Fibroblast of villous mesenchyme (primary cell): ENCODE results near the gene AP1S1. TPM values are rescaled to one million over a fixed set of nuclear protein-coding genes. Genes with fewer than 3 reads are reported as not detected.

Experiments
- DNase-seq: peaks from one replicate; pipeline ENCODE4 v3.0.0-alpha.2; 2010; ENCODE audit warnings: low read depth
- H3K4me3 ChIP-seq: 2 replicates; pipeline ENCODE4 v1.5.1; 2011; ENCODE audit warnings: low read depth, mild to moderate bottlenecking, low read length
- total RNA-seq: library from RNA; depleted of rRNA; stranded (reverse); fragments of >200 nt; gene quantifications from 2 replicates; pipeline ENCODE4 v1.2.3, GENCODE V29; 2012
- TF ChIP-seq, protein P1 (sequence below): IDR thresholded peaks from 2 replicates; pipeline ENCODE4 v1.5.1; 2012; ENCODE audit warnings: low read depth, mild to moderate bottlenecking, low read length; ENCODE audit not compliant: insufficient read depth

Gene AP1S1
- total RNA-seq, 1 donor, result 154 TPM

DNA sequence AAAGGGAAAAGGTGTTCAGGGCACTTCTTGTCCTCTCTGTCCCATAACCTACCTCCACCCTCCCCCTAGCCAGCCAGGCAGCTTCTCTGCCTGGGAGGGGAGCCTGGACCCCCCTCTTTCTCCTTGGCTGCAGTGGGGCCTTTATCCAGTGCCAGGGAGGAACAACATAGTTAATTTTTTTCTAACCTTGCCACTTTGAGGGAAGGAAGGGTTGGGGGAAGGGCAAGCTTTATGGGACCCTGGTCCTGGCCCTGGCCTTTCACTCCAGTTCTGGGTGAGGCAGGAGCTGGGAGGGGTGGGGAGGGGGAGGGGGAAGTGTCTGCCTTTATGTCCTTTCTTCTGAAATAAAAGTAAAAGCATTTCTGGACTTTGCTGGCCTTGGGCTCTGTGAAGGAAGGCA lies 6.6 kb downstream of the AP1S1 start:
- TF ChIP-seq, protein P1, sequence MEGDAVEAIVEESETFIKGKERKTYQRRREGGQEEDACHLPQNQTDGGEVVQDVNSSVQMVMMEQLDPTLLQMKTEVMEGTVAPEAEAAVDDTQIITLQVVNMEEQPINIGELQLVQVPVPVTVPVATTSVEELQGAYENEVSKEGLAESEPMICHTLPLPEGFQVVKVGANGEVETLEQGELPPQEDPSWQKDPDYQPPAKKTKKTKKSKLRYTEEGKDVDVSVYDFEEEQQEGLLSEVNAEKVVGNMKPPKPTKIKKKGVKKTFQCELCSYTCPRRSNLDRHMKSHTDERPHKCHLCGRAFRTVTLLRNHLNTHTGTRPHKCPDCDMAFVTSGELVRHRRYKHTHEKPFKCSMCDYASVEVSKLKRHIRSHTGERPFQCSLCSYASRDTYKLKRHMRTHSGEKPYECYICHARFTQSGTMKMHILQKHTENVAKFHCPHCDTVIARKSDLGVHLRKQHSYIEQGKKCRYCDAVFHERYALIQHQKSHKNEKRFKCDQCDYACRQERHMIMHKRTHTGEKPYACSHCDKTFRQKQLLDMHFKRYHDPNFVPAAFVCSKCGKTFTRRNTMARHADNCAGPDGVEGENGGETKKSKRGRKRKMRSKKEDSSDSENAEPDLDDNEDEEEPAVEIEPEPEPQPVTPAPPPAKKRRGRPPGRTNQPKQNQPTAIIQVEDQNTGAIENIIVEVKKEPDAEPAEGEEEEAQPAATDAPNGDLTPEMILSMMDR, result no peak
- DNase-seq, result no peak
- no peak overlapping the region for H3K4me3 ChIP-seq

DNA sequence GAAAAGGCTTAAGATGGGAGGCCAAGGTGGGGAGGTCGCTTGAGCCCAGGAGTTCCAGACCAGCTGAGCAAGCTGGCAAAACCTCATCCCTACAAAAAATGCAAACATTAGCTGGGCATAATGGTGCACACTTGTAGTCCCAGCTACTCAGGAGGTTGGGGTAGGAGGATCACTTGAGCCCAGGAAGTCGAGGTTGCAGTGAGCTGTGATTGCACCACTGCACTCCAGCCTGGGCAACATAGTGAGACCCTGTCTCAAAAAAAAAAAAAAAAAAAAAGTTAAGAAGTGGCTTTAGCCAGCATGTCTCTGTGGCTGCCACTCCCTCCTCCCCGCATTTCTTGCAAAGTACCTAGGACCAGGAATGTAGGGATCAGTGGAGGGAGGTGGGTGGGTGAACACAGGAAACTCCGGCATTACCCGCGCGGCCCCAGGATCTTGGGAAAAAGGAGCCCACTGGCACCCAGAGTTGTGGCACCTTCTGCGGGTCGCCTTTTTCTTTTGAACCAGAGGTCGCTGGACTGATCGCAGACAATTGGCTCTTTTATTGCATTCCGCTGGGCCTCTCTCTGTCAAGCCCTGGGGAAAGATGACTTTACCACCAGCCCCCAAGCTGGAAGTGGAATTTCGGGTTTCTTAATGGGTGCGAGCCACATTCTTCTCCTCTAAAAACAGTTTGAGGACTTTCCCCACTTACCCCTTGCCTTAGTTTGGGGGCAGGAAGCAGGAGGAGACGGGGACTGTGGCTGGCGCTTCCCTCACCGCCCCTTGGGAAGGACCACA lies 7.6 kb downstream of the AP1S1 start:
- TF ChIP-seq, protein P1, result no peak
- no peak for DNase-seq

DNA sequence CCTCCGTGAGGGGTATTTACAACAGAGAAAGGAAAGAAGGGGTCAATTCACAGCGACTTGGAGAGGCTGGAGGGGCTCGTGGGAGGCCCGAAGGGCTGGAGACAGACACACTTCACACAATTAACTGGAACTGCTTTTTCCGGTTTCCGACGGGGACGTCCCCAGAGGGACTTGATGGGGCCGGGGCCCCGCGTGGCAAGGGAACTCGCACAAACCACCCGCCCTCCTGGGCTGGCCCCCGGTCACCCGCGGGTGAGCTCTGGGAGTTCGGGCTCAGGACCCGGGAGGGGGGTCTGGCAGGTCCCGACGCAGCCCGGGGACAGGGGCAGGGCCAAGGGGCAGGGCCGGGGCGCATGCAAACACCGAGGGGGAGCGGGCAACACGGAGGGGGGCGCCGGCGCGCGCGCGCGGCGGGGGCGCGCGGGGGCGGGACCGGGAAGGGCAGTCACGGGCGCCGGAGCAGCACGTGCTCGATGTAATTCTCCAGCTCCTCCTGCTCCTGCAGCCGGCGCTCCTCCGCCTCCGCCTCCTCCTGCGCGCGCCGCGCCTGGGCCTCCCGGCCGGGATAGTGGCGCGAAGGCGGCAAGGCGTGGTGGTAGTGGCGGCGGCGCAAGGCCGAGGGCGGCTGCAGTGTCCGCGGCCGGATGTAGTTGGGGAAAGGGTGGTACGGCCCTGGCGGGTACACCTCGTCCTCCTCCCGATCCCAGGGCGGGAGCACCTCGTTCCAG lies 8.4 kb downstream of the AP1S1 start:
- peak overlapping the region; percentile 36 for H3K4me3 ChIP-seq
- peak; percentile 45 for DNase-seq
- TF ChIP-seq, protein P1, result no peak

More for the DNA sequence above, 7.6 kb downstream of the AP1S1 start:
- H3K4me3 ChIP-seq, result no peak overlapping the region

DNA sequence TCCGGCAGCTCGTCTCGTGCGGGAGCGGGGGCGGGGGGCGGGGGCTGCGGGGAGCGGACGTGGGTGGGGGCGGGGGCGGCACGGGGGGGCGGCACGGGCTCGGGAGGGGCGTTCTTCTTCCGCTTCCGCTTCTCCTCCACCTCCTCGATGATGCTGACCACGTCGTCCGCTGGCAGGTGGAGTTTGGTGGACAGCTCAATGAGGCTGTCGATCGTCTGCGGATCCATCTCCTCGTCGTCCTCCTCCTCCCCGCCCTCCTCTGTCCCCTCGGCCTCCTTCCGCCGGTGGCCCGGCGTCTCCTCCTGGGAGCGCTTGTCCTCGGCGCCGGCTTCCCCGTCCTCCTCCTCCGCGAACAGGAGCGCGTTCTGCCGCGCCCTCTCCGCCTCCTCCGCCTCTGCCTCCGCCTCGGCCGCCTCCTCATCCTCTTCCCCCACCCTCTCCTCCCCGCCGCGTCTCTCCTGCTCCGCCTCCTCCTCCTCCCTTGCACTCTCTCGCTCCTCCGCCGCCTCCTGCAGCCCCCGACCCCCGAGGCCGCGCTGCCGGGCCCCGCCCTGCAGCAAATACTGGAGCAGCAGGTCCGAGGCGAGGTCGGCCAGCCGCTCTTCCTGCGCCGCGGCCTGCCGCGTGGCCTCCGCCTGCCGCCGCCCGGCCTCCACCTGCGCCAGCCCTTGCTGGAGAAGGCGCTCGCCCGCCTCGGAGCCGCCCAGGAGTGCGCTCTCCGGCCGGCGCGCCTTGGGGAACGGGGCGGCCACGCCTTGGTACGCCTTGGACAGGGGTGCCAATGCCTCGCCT lies 9.2 kb downstream of the AP1S1 start:
- H3K4me3 ChIP-seq, result peak overlapping the region; percentile 51
- DNase-seq, result no peak
- TF ChIP-seq, protein P1, result no peak

DNA sequence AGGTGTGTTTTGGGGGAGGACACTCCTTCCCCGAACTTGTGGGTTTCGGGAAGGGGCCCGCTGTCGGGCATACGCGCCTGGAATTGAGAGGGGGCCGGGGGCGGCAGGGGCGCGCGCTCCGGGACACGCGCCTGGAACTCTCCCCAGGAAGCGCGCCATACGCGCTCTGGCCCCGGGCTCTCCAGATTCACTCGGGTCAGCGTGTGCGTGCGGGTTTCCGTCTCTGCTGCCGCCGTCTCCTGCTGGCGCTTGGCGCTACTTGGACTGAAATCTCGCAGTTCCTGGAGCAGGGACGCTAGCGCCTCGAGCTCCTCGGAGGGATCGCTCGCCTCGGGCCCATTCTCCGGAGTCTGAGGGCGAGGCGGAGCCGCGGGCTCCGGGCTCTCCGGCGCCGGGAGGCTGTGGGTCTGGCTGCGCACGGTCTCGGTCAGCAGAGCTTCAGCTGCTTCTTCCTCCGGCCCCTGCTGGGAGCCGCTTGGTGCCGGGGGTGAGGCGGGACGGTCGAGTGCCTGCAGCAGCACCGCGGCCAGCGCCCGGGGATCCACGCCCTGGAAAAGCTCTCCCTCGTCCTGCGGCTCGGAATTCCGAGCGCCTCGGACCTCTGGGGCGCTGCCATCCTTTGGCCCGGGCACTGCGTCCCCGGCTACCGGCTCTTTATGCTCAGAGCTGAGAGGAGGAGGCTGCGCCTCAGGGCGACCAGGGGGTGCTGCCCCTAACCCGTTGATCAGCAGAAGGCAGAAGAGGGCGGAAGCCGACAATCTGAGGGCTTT lies 10.0 kb downstream of the AP1S1 start:
- TF ChIP-seq, protein P1, result no peak
- DNase-seq, result peak; percentile 68
- H3K4me3 ChIP-seq, result peak overlapping the region; percentile 21
